Suprapubic skin (tissue), 4 donors: ENCODE data around the gene RIOK2. TPM values are rescaled to one million over a fixed set of nuclear protein-coding genes. Genes with fewer than 3 reads are reported as not detected.

Source experiments
- DNase-seq, 2 donors: peaks; one replicate each; pipeline ENCODE4 v3.0.0-alpha.2; 2019; ENCODE audit warnings: low spot score in 2 of 2
- H3K27ac ChIP-seq: fragments of 200-600 bp; sonication (generic); one replicate; pipeline ENCODE4 v1.5.1; 2019
- H3K27me3 ChIP-seq: fragments of 200-600 bp; sonication (generic); one replicate; pipeline ENCODE4 v1.5.1; 2019
- H3K36me3 ChIP-seq: fragments of 200-600 bp; sonication (generic); one replicate; pipeline ENCODE4 v1.5.1; 2019
- H3K4me1 ChIP-seq: fragments of 200-600 bp; sonication (generic); one replicate; pipeline ENCODE4 v1.5.1; 2019
- H3K4me3 ChIP-seq: fragments of 200-600 bp; sonication (generic); one replicate; pipeline ENCODE4 v1.5.1; 2019; ENCODE audit warnings: mild to moderate bottlenecking
- H3K9me3 ChIP-seq: fragments of 200-600 bp; sonication (generic); one replicate; pipeline ENCODE4 v1.5.1; 2019
- CTCF ChIP-seq, 2 donors: fragments of 200-600 bp in 1 of 2; fragments of 450-650 bp in 1 of 2; sonication (generic) in 1 of 2; IDR thresholded peaks; one replicate each; pipeline ENCODE4 v1.5.1; 2016 to 2019; ENCODE audit warnings: antibody characterized with exemption in 2 of 2, mild to moderate bottlenecking in 1 of 2, moderate library complexity in 1 of 2
- EP300 ChIP-seq: sonication (generic); formaldehyde crosslinking; IDR thresholded peaks from one replicate; pipeline ENCODE4 v1.6.1; 2017; ENCODE audit warnings: antibody characterized with exemption
- POLR2A ChIP-seq, 2 donors: fragments of 450-650 bp; IDR thresholded peaks; one replicate each; pipeline ENCODE4 v1.6.1; 2017; ENCODE audit warnings: antibody characterized with exemption in 2 of 2, mild to moderate bottlenecking in 2 of 2, moderate library complexity in 2 of 2
- POLR2AphosphoS5 ChIP-seq, 3 donors: sonication (generic); formaldehyde crosslinking; IDR thresholded peaks; one replicate each; pipeline ENCODE4 v1.6.1; 2017; ENCODE audit warnings: antibody characterized with exemption in 3 of 3
- WGBS: methylation state at CpG from one replicate; pipeline ENCODE4 v1.1.5; 2018; 5-methylcytosine and 5-hydroxymethylcytosine counted together
- total RNA-seq, 4 donors: library from RNA; depleted of rRNA; stranded (reverse); fragments of >200 nt; gene quantifications; one replicate each; pipeline ENCODE4 v1.1.0, GENCODE V29; 2016

RIOK2 gene
- total RNA-seq, 4 donors from 2014 or later, result 7.4 to 24.9 (median 16.3) TPM

- no peak overlapping the region for H3K4me3 ChIP-seq
- H3K27ac ChIP-seq, result no peak overlapping the region
- H3K36me3 ChIP-seq, result peaks cover 39% of the 10 kb centered on the region
- H3K27me3 ChIP-seq, result no peaks in the 10 kb centered on the region
- peaks cover 9% of the 10 kb centered on the region for H3K9me3 ChIP-seq
- peak; percentile 75 to 78 for TF ChIP-seq CTCF (IDR thresholded peaks at IDR 0.05)
- peak; percentile 9 for TF ChIP-seq EP300
- no peak for TF ChIP-seq POLR2AphosphoS5 (IDR thresholded peaks at IDR 0.05)
- no peak for TF ChIP-seq POLR2A (IDR thresholded peaks at IDR 0.05)
- no peaks in the 10 kb centered on the region for H3K4me1 ChIP-seq
- WGBS, result 23% methylated on average over 4 of the region's 4 CpGs
- DNase-seq, result no peak
Measured at GRCh38 chr5:97162045-97162444, 21.0 kb downstream of the RIOK2 start.

GRCh38 chr5:97157689-97158088, 25.4 kb downstream of the RIOK2 start:
- Histone ChIP-seq H3K27me3 (no peaks in the 10 kb centered on the region), H3K36me3 (peaks cover 23% of the 10 kb centered on the region), H3K27ac (no peak overlapping the region), H3K4me3 (no peak overlapping the region), H3K9me3 (peaks cover 11% of the 10 kb centered on the region), H3K4me1 (no peaks in the 10 kb centered on the region)
- TF ChIP-seq POLR2A (IDR thresholded peaks at IDR 0.05) (no peak), EP300 (no peak), CTCF (IDR thresholded peaks at IDR 0.05) (no peak), POLR2AphosphoS5 (IDR thresholded peaks at IDR 0.05) (no peak)
- no peak for DNase-seq
- WGBS, result 97% methylated on average over 2 of the region's 2 CpGs

- 93% methylated on average over 3 of the region's 3 CpGs for WGBS
- no peaks in the 10 kb centered on the region for H3K9me3 ChIP-seq
- no peak overlapping the region for H3K27ac ChIP-seq
- TF ChIP-seq POLR2A (IDR thresholded peaks at IDR 0.05) (no peak), EP300 (no peak), CTCF (IDR thresholded peaks at IDR 0.05) (no peak), POLR2AphosphoS5 (IDR thresholded peaks at IDR 0.05) (no peak)
- no peaks in the 10 kb centered on the region for H3K36me3 ChIP-seq
- no peak for DNase-seq
- no peak overlapping the region for H3K4me3 ChIP-seq
- H3K27me3 ChIP-seq, result no peaks in the 10 kb centered on the region
- no peaks in the 10 kb centered on the region for H3K4me1 ChIP-seq
Measured at GRCh38 chr5:97151370-97151769, 31.7 kb downstream of the RIOK2 start.

GRCh38 chr5:97150401-97150800, 32.6 kb downstream of the RIOK2 start:
- Histone ChIP-seq H3K27ac (no peak overlapping the region), H3K36me3 (no peaks in the 10 kb centered on the region), H3K4me1 (no peaks in the 10 kb centered on the region), H3K27me3 (no peaks in the 10 kb centered on the region), H3K9me3 (no peaks in the 10 kb centered on the region), H3K4me3 (no peak overlapping the region)
- WGBS, result 90% methylated on average over 1 of the region's 1 CpG
- no peak for DNase-seq
- no peak for TF ChIP-seq POLR2AphosphoS5 (IDR thresholded peaks at IDR 0.05)
- TF ChIP-seq POLR2A (IDR thresholded peaks at IDR 0.05), result no peak
- TF ChIP-seq CTCF (IDR thresholded peaks at IDR 0.05), result no peak
- no peak for TF ChIP-seq EP300

GRCh38 chr5:97149709-97150108, 33.3 kb downstream of the RIOK2 start:
- 86% methylated on average over 2 of the region's 2 CpGs for WGBS
- no peak for DNase-seq

More at GRCh38 chr5:97149709-97150108, 33.3 kb downstream of the RIOK2 start:
- Histone ChIP-seq H3K27ac (no peak overlapping the region), H3K4me3 (no peak overlapping the region), H3K9me3 (no peaks in the 10 kb centered on the region), H3K36me3 (no peaks in the 10 kb centered on the region), H3K27me3 (no peaks in the 10 kb centered on the region), H3K4me1 (no peaks in the 10 kb centered on the region)
- TF ChIP-seq POLR2A (IDR thresholded peaks at IDR 0.05) (no peak), CTCF (IDR thresholded peaks at IDR 0.05) (no peak), POLR2AphosphoS5 (IDR thresholded peaks at IDR 0.05) (no peak), EP300 (no peak)
